ENCODE data around the gene AJM1.

AJM1 gene

GRCh38 chr9:136807281-136808074, 34.8 kb upstream of the AJM1 start, which contains the start of gene RABL6:
Gene RABL6 (plus strand): TSS chr9:136807948. CDS start chr9:136808197, 249 bp downstream.
- Mint-ChIP-seq H3K4me3 (peak within 1 kb of the TSS; percentile 88 to 91 (median 90)), H3K4me1 (peaks cover 23% of the 10 kb centered on the region), H3K27ac (peak within 1 kb of the TSS; percentile 64 to 87 (median 81)), H3K27me3 (ENCODE audit: low read depth) (peaks cover 3% of the 10 kb centered on the region), H3K36me3 (ENCODE audit: low read depth) (peaks cover 15% of the 10 kb centered on the region), H3K9me3 (no peaks in the 10 kb centered on the region)
- no peak for TF ChIP-seq CTCF (IDR thresholded peaks at IDR 0.05; ENCODE audit: unreplicated experiment in 3 of 3)

- Mint-ChIP-seq H3K27me3 (ENCODE audit: low read depth) (peaks cover 3% of the 10 kb centered on the region), H3K4me1 (peaks cover 23% of the 10 kb centered on the region), H3K9me3 (no peaks in the 10 kb centered on the region), H3K27ac (peak overlapping the region; percentile 59 to 87 (median 60)), H3K4me3 (peak overlapping the region; percentile 82 to 91 (median 89)), H3K36me3 (ENCODE audit: low read depth) (peaks cover 23% of the 10 kb centered on the region)
- TF ChIP-seq CTCF (IDR thresholded peaks at IDR 0.05; ENCODE audit: unreplicated experiment in 3 of 3): no peak
These were observed 34.0 kb upstream of the AJM1 start for GRCh38 chr9:136808075-136808805.

GRCh38 chr9:136808806-136809158, 33.5 kb upstream of the AJM1 start:
- Mint-ChIP-seq H3K4me1 (peaks cover 23% of the 10 kb centered on the region), H3K9me3 (no peaks in the 10 kb centered on the region), H3K4me3 (peak overlapping the region; percentile 82 to 91 (median 89)), H3K27me3 (ENCODE audit: low read depth) (no peaks in the 10 kb centered on the region), H3K27ac (peak overlapping the region; percentile 59 to 87 (median 60)), H3K36me3 (ENCODE audit: low read depth) (peaks cover 27% of the 10 kb centered on the region)
- no peak for TF ChIP-seq CTCF (IDR thresholded peaks at IDR 0.05; ENCODE audit: unreplicated experiment in 3 of 3)

- Mint-ChIP-seq H3K36me3 (ENCODE audit: low read depth) (peaks cover 53% of the 10 kb centered on the region), H3K27ac (peak overlapping the region in 1 of 3 experiments; percentile 47), H3K4me3 (peak overlapping the region in 1 of 3 experiments; percentile 7), H3K27me3 (ENCODE audit: low read depth) (no peaks in the 10 kb centered on the region), H3K4me1 (peaks cover 16% of the 10 kb centered on the region), H3K9me3 (no peaks in the 10 kb centered on the region)
- no peak for TF ChIP-seq CTCF (IDR thresholded peaks at IDR 0.05; ENCODE audit: unreplicated experiment in 3 of 3)
These were observed 27.4 kb upstream of the AJM1 start for GRCh38 chr9:136814725-136815421.

GRCh38 chr9:136815422-136815782, 26.9 kb upstream of the AJM1 start:
- no peak for TF ChIP-seq CTCF (IDR thresholded peaks at IDR 0.05; ENCODE audit: unreplicated experiment in 3 of 3)
- H3K36me3 Mint-ChIP-seq (ENCODE audit: low read depth): peaks cover 49% of the 10 kb centered on the region
- H3K4me3 Mint-ChIP-seq: no peak overlapping the region
- no peaks in the 10 kb centered on the region for H3K9me3 Mint-ChIP-seq
- no peaks in the 10 kb centered on the region for H3K27me3 Mint-ChIP-seq (ENCODE audit: low read depth)
- H3K4me1 Mint-ChIP-seq: peaks cover 12% of the 10 kb centered on the region
- no peak overlapping the region for H3K27ac Mint-ChIP-seq
